ENCODE data around the gene BCL2L2.

GRCh38 chr14:23357261-23357660 lies 50.6 kb downstream of the BCL2L2 start:
- no peak for TF ChIP-seq POLR2A (IDR thresholded peaks at IDR 0.05; ENCODE audit: low read depth, low read length)
- TF ChIP-seq POLR2AphosphoS5 (IDR thresholded peaks at IDR 0.05; ENCODE audit: low read depth, low read length) = no peak

Measured in GM12891 (cell line).